Measurements from ENCODE around the gene HSDL1.

HSDL1 gene

GRCh38 chr16:84176192-84177053 lies 31.4 kb upstream of the HSDL1 start:
- DNase-seq (ENCODE audit: low spot score): peak; percentile 43

DNA sequence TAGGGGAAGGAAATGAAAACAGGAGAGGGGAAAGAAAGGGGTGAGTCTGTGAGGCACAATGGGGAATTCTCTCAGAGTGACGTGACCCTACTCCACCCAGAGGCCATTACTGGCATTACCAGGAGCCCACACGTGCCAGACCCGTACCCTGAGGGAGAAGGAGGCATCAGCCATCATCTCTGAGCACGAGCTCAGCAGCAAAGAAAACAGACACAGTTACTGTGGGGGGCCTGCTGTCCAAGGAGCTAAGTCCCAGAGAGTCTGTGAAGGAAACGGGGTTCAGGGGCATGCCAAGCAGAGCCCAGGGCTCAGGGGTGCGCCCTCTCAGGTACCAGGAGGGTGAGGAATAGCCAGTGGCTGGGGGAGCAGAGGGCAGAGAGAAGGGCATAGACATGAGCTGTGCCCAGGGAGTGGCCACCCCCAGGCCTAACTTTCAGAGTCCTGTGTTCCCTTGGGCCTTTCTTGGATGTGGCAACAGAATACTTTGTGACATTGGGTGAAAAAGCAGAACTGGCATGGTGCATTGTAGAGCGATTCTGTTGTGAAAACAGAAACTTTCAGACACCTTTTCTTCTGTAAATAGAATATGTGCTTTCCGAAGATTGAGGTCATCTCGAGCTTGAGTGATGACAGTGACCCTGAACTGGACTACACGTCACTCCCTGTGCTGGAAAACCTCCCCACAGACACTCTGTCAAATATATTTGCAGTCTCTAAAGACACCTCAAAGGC lies 30.5 kb upstream of the HSDL1 start:
- DNase-seq (ENCODE audit: low spot score): peak; percentile 80

- DNase-seq (ENCODE audit: low spot score): no peak
Observed at GRCh38 chr16:84174396-84174795, 29.4 kb upstream of the HSDL1 start.

GRCh38 chr16:84169765-84170310 lies 24.9 kb upstream of the HSDL1 start:
- DNase-seq (ENCODE audit: low spot score): peak; percentile 34

DNA sequence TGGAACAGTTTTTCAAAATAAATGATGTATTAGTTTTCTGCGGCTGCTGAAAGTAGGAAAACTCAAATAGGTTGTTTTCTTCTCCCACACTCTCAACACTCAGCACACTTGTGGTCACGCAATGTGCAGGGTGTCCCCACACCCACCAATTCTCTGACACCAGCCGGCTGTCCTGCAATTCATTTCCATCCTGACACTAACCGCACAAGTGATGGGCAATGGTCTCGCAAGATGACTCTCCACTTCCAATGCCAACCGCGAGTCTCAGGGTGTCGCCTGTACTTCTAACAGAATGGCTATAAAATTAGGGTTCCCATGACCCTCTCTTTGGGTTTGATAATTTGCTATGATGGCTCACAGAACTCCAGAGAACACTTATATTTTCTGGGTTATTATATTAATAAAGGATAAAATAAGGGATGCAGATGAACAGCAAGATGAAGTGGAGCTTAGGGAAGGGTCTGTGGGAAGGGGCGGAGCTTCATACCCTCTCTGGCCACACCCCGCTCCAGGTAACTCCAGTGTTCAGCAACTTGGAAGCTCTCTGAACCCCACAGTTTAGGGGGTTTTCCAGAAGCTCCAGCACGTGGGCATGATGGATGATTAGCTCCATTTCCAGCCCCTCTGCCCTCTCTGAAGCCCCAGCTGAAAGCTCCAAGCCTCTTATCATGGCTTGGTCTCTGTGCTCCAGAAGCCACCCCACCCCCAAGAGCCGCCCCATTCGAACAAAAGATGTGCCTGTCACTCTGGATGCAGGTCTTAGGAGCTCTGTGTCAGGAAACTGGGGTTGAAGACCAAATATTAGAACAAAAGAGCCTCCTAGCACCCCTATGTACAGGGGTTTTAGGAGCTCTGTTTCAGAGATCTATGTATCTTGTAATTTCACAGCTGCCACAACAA lies 22.1 kb upstream of the HSDL1 start:
- no peak for DNase-seq (ENCODE audit: low spot score)

DNA sequence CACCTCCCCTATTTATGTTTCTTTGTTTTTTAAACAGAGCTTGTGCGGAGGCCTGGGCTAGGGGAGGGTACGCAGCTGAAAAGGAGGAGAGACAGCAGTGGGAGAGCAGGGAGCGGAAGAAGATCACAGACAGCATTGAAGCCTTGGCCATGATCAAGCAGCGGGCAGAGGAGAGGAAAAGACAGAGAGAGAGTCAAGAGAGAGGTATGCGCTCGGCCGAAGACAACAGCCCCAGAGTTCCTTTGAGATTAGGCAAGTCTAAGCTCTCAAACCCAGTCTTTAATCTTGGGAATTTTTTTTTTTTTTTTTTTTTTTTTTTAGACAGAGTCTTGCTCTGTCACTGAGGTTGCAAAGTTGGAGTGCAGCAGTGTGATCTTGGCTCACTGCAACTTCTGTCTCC lies 20.8 kb upstream of the HSDL1 start:
- DNase-seq (ENCODE audit: low spot score): no peak

DNA sequence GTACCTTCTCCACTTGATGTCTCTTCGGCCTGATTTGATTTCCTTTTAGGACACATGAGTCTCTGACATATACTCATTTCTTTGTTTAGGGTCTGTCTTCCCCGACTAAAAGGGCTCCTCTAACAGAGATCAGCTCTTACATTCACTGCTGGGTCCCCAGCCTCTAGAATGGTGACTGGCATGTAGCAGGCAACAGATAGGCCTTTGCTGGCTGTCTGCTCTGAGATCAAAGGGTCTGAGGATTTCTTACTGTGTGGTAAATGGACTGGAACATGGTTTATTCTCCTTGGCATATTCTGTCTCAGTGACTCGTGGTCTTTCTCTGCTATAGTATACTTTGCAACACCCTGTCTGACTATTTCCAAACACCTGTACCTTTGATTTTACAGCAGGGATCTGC lies 16.8 kb upstream of the HSDL1 start:
- no peak for DNase-seq (ENCODE audit: low spot score)

- DNase-seq (ENCODE audit: low spot score): no peak
Observed at GRCh38 chr16:84161037-84161436, 16.1 kb upstream of the HSDL1 start.

DNA sequence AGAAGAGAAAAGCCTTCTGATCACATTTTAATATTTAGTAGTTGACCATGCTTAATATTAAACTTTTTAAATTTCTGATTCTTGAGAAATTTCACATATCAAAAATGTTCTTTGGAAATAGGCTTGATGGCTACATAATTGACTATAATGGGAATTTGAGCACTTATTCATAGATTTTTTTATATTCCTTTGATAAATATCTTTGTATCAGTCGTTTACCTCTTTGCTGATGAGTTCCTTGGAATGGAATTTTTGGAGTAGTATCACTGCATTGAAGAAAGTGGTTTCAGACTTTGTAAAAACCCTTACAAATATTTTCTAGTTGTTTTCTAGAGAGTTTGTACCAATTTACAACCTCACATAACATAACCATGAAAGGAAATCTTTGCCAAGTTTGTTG lies 14.8 kb upstream of the HSDL1 start:
- DNase-seq (ENCODE audit: low spot score): no peak

GRCh38 chr16:84159007-84159406 lies 14.0 kb upstream of the HSDL1 start:
- no peak for DNase-seq (ENCODE audit: low spot score)

DNA sequence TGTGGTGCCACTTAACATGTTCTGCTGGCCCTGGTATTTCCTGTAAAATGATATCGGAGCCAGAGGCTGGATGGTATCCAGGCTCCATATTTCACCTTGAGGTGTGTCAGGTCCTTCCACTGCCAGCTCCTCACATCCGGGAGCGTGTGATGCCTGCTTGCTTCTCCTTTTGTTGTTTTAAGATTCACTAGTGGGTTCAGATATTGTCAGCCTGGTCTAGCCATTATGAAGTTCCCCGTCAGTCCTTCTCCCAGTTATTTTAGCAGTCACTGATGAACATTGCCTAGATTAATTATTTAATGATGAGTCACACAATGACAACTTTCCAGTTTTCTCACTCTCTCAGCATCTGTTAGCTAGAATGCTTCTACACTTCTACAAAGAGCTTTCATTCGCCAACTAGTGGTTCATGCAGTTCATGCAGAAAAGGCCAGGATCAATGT lies 11.4 kb upstream of the HSDL1 start:
- DNase-seq (ENCODE audit: low spot score): no peak

DNA sequence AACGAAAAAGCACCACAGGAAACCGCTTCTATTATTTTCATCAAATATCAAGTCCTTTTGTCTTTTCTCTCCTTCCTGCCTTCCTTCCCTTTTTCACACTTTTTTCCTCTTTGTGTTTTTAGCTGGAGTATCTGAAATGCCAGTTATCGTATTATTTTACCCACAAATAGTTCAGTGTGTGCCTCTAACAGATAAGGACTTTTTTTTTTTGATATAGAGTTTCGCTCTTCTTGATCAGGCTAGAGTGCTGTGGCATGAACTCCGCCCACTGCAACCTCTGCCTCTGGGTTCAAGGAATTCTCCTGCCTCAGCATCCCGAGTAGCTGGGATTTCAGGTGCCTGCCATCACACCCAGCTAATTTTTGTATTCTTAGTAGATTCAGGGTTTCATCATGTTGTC lies 10.8 kb upstream of the HSDL1 start:
- DNase-seq (ENCODE audit: low spot score): no peak

GRCh38 chr16:84155226-84155625 lies 10.2 kb upstream of the HSDL1 start:
- DNase-seq (ENCODE audit: low spot score): no peak

DNA sequence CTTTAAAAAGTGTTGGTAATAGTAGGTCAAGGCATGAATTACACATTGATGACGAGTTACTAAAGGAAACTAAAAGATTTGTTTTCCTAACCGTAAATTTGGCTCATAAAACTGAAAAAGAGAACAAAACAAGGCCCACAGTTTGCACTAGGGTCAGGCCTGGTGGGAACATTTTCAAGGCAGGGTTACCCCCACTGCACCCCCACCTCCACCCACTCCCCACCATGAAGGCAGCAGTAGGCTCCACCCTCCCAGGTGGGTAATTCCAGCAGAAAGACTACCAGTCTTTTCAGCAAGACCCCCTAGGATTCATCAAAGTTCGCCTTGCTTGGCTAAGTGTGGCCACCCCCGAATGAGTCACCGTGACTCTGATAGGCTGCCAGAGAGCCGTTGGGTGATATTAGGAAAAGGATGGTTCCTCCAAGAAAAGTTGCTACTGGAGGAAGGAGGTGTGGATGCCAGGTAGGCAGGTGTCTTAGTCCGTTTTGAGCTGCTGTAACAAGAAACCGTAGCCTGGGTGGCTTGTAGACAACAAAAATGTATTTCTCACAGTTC lies 8.8 kb upstream of the HSDL1 start:
- no peak for DNase-seq (ENCODE audit: low spot score)

GRCh38 chr16:84150926-84151325 lies 5.9 kb upstream of the HSDL1 start:
- DNase-seq (ENCODE audit: low spot score): no peak

- DNase-seq (ENCODE audit: low spot score): peak; percentile 69
Observed at GRCh38 chr16:84144209-84144858, 643 bp downstream of the HSDL1 start.

DNA sequence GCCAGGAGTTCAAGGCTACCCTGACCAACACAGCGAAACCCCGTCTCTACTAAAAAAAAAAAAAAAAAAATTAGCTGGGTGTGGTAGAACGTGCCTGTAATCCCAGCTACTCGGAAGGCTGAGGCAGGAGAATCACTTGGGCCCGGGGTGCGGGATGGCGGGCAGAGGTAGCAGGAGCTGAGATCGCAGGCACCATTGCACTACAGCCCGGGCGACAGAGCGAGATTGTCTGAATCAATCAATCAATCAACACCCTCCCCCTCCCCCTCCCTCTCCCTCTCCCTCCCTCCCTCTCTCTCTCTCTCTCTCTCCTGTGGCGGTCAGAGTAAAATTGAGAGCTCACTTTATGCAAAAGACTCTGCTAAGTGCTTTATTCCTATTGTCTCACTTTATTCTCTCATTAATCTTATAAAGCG lies 1.2 kb downstream of the HSDL1 start:
- no peak for DNase-seq (ENCODE audit: low spot score)

- DNase-seq (ENCODE audit: low spot score): no peak
Observed at GRCh38 chr16:84143081-84143480, 1.9 kb downstream of the HSDL1 start.

GRCh38 chr16:84141143-84141670 lies 3.8 kb downstream of the HSDL1 start:
- no peak for DNase-seq (ENCODE audit: low spot score)

GRCh38 chr16:84139628-84140258 lies 5.2 kb downstream of the HSDL1 start:
- no peak for DNase-seq (ENCODE audit: low spot score)
